PC-3 (cell line): Measurements from ENCODE around the gene AOPEP.

Experiments
- CTCF ChIP-seq: fragments of 300-600 bp; sonication (generic); conservative IDR thresholded peaks from 2 replicates; pipeline ENCODE4 v1.5.1; 2017; ENCODE audit warnings: antibody characterized with exemption, low read depth, mild to moderate bottlenecking, low read length
- EZH2 ChIP-seq: fragments of 300-600 bp; sonication (generic); IDR thresholded peaks from one replicate; pipeline ENCODE4 v1.6.1; 2017; ENCODE audit warnings: antibody characterized with exemption, mild to moderate bottlenecking, low read length; ENCODE audit not compliant: unreplicated experiment
- EZH2phosphoT487 ChIP-seq: fragments of 300-600 bp; sonication (generic); IDR thresholded peaks from 2 replicates; pipeline ENCODE4 v1.6.1; 2018; ENCODE audit warnings: mild to moderate bottlenecking, antibody characterized with exemption, low read length, borderline replicate concordance

GRCh38 chr9:95010431-95010838 lies 283.9 kb downstream of the AOPEP start:
- no peak for TF ChIP-seq CTCF
- TF ChIP-seq EZH2phosphoT487 = no peak
- no peak for TF ChIP-seq EZH2
